IPS-20b (cell line): Measurements from ENCODE around the gene KIAA1614.

ENCODE experiments used
- H3K27ac ChIP-seq: one replicate; pipeline ENCODE4 v1.5.1; 2013; ENCODE audit warnings: low read length
- H3K27me3 ChIP-seq: 2 replicates; pipeline ENCODE4 v1.6.1; 2013; ENCODE audit warnings: mild to moderate bottlenecking, low read length, inconsistent platforms; ENCODE audit not compliant: insufficient read depth
- H3K36me3 ChIP-seq: 2 replicates; pipeline ENCODE4 v1.6.1; 2013; ENCODE audit warnings: low read depth, mild to moderate bottlenecking, inconsistent platforms, low read length, moderate library complexity; ENCODE audit not compliant: insufficient read depth
- H3K4me1 ChIP-seq: 2 replicates; pipeline ENCODE4 v1.6.1; 2013; ENCODE audit warnings: mild to moderate bottlenecking, control low read depth, inconsistent platforms, low read length, moderate library complexity; ENCODE audit not compliant: insufficient read depth
- H3K4me3 ChIP-seq: 2 replicates; pipeline ENCODE4 v1.5.1; 2013; ENCODE audit warnings: mild to moderate bottlenecking, low read length, inconsistent platforms
- H3K9ac ChIP-seq: 2 replicates; pipeline ENCODE4 v1.6.1; 2013; ENCODE audit warnings: low read depth, mild to moderate bottlenecking, inconsistent platforms, low read length, moderate library complexity
- H3K9me3 ChIP-seq: 2 replicates; pipeline ENCODE4 v1.6.1; 2013; ENCODE audit warnings: mild to moderate bottlenecking, low read depth, low read length, inconsistent platforms; ENCODE audit not compliant: insufficient read depth

Gene KIAA1614

DNA sequence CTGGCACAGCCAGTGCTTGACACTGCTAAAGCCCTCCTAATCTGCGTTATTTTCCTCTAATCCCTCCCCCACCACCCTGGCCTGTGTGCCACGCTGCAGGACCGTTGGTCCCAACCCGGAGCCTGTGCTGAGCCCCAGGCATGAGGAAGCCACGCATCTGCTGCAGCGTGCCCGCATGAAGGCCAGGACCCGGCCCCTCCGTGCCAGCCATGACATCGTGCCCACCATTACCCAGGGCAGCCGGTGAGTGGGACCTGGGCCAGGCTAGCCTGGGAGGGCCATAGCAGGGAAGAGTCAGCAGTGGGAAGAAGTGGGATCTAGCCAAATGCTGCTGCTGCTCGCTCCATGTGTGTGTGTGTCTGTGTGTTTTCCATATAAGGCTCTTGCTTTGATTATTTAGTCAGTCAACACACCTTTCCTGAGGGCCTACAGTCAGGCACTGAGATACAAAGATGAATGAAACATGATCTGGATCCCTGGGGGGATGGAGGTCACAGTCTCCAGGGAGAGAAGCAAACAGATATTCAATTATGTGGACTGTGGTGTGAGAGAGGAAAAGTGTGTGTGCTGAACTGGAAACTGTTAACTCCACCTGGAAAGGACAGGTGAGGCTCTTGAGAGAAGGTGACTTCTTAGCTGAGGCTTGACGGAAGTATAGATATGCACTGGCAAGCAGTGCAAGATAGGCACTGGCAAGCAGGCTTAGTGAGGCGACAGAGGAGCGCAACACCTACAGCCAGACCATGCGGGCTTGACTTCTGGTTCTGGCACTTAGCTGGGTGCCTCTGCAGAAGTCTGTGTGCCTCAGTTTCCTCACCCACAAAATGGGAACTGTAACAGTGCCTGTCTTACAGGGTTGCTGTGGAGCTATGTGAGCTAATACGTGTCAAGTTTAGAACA, 15.9 kb downstream of the KIAA1614 start:
- peaks cover 20% of the 10 kb centered on the region for H3K4me1 ChIP-seq
- no peaks in the 10 kb centered on the region for H3K9me3 ChIP-seq
- no peak overlapping the region for H3K4me3 ChIP-seq
- H3K27me3 ChIP-seq = no peaks in the 10 kb centered on the region
- no peaks in the 10 kb centered on the region for H3K36me3 ChIP-seq
- no peak overlapping the region for H3K9ac ChIP-seq
- no peak overlapping the region for H3K27ac ChIP-seq

DNA sequence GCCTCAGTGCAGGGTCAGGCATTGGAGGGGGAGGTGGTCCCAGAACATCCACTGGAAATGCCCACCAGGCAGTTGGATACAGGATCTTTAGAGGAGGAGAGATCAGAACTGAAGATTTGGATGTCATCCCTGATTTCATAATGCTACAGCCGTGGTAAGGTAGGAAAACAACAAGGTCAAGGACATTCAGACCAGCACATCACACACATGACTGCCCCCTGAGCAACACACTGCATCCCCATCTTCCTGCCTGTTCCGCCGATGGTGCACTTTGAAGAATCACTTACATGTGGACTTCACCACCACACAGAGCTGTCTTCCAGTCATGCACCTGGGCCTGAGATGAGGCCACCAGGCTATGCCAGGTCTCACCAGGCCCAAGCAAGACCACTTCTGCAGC, 16.7 kb downstream of the KIAA1614 start:
- Histone ChIP-seq H3K9me3 (no peaks in the 10 kb centered on the region), H3K27ac (no peak overlapping the region), H3K27me3 (no peaks in the 10 kb centered on the region), H3K4me1 (peaks cover 12% of the 10 kb centered on the region; the same call in 1 of the 2 replicates), H3K9ac (no peak overlapping the region), H3K4me3 (no peak overlapping the region), H3K36me3 (no peaks in the 10 kb centered on the region)

DNA sequence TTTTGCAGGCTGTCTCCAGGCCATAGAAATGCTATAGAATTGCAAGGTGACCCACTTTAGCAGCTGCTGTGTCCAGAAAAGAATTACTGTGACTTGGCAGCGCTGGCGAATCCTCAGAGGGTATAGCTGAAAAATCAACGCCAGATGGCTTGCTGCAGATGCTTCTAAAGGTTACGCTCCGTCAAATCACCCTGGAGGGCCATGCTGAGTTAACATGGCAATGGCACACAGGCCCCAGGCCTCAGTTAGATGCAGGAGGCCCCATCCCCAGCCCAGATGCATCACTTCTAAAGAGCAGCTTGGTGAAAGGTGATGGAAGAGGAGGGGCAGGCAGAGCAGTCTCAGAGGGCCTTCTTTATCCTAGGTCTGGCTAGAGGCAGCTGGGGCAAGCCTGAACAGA, 18.0 kb downstream of the KIAA1614 start:
- no peak overlapping the region for H3K9ac ChIP-seq
- H3K36me3 ChIP-seq = no peaks in the 10 kb centered on the region
- no peaks in the 10 kb centered on the region for H3K27me3 ChIP-seq
- H3K4me1 ChIP-seq = peaks cover 10% of the 10 kb centered on the region; the same call in 1 of the 2 replicates
- H3K4me3 ChIP-seq = no peak overlapping the region
- H3K9me3 ChIP-seq = no peaks in the 10 kb centered on the region
- no peak overlapping the region for H3K27ac ChIP-seq

DNA sequence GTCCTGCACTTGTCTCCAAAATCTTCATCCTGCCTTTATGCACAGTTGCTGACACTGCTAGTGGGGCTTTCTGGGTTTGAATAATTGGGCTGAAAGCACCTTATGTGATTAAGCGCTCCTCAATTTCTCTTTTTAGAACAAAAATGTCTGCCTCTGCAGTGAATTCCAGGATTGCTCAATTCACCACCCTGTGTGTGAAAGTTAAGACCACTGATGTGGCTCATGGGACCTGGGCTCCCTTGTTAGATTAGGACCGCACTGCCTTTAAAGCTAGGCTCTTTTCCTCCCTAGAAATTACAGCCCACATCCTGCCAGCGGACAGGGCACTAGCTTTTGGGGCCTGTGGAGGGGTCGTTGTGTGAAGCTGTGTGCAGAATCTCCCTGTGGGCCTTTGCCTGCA, 18.8 kb downstream of the KIAA1614 start:
- Histone ChIP-seq H3K27me3 (no peaks in the 10 kb centered on the region), H3K9me3 (no peaks in the 10 kb centered on the region), H3K4me1 (peaks cover 3% of the 10 kb centered on the region; the same call in 1 of the 2 replicates), H3K4me3 (no peak overlapping the region), H3K27ac (no peak overlapping the region), H3K9ac (no peak overlapping the region), H3K36me3 (no peaks in the 10 kb centered on the region)

DNA sequence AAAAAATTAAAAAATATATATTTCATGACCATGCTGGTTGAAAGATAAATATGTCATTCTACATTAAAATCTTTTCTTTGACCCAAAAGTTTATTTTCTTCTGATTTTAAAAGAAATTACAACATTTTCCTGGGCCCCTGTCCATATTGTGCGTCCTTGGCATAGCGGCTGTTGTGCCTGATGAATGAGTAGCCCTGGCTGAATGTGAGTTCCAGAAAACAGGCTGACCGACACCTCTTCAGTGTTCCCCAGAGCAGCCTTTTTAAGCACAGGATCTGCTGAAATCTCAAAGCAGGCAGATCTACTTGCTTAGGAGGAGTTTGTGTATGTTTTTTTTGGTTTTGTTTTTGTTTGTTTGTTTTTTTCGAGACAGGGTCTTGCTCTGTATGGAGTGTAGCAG, 19.7 kb downstream of the KIAA1614 start:
- H3K36me3 ChIP-seq = no peaks in the 10 kb centered on the region
- no peak overlapping the region for H3K27ac ChIP-seq
- no peaks in the 10 kb centered on the region for H3K9me3 ChIP-seq
- no peaks in the 10 kb centered on the region; the same call in 1 of the 2 replicates for H3K4me1 ChIP-seq
- H3K27me3 ChIP-seq = no peaks in the 10 kb centered on the region
- H3K4me3 ChIP-seq = no peak overlapping the region
- H3K9ac ChIP-seq = no peak overlapping the region

DNA sequence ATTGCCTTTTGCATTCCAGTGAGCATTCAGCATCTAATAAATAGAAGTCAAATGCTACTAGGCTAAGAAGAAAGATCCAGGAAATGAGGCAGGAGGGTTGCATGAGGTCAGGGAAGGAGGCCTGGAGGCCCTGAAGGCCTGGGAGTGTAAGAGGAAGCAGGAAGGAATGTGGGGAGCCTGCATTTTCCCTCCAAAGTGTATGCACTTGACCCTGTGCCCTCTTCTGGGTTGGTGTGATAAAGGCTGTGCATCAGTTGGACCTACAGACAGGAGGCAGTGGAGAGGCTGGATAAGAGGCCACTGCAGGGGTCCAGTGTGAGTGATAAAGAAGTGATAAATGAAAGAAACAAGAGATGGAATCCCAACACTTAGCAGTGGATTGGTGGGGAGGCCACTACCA, 20.4 kb downstream of the KIAA1614 start:
- no peak overlapping the region for H3K9ac ChIP-seq

DNA sequence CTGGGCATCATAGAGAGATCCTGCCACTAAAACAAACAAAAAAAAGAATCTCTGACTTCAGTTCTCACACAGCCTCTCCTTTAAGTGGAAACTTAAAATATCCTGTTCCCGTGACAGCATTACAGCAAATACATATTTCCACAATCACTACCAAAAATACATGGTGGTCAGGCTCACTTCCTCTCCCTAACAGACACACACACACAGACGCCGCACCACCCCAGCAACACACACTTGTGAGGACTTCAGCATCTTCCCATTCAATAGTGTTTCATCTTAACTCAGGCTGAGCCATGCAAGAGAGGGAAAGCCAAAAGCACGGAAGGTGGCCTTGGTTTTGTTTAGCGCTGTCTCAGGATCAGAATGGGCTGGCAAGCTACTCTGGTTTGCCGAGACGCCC, 21.9 kb downstream of the KIAA1614 start:
- no peaks in the 10 kb centered on the region for H3K36me3 ChIP-seq
- H3K4me3 ChIP-seq = no peak overlapping the region
- no peaks in the 10 kb centered on the region for H3K4me1 ChIP-seq
- no peaks in the 10 kb centered on the region for H3K27me3 ChIP-seq
- no peak overlapping the region for H3K27ac ChIP-seq
- no peak overlapping the region for H3K9ac ChIP-seq
- H3K9me3 ChIP-seq = no peaks in the 10 kb centered on the region

More for the DNA sequence above, 20.4 kb downstream of the KIAA1614 start:
- H3K4me1 ChIP-seq = no peaks in the 10 kb centered on the region
- no peaks in the 10 kb centered on the region for H3K27me3 ChIP-seq
- H3K9me3 ChIP-seq = no peaks in the 10 kb centered on the region
- no peaks in the 10 kb centered on the region for H3K36me3 ChIP-seq
- H3K4me3 ChIP-seq = no peak overlapping the region
- no peak overlapping the region for H3K27ac ChIP-seq

DNA sequence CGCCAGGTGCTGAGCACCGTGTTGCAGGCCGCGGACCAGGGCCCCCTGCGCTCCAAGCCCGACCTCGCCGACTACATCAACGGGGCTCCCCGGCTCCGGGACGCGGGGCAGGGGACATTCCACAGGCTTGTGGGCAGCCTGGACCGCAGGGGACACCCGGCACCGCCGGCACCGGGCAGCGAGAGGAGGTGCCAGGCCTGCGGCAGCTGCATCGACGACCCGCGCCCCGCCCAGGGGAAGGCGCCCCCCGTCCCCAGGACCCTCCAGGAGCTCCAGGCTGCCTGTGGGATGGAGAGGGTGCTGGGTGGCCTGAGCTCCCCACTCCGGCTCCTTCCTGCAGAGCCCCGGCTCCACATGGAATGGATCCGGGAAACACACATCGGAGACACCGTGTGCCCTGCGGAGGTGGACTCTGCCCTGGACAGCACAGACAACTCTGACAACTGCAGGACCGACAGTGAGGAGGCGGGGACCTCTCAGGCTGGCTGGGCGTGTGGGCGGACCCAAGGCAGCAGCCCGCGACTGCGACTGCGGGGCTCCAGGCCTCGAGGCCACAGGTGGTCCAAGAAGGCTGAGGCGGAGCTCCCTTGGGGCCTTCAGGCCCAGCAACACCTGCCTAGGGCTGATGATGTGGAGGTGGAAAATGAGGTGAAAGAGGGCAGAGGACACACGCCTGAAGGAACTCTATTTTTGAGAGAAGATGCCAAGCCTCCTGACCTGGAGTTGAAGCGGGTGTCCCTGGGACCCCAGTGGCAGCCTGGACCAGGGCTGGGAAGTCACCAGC, 22.8 kb downstream of the KIAA1614 start:
- H3K4me1 ChIP-seq = no peaks in the 10 kb centered on the region
- H3K36me3 ChIP-seq = no peaks in the 10 kb centered on the region
- H3K4me3 ChIP-seq = no peak overlapping the region
- no peak overlapping the region for H3K27ac ChIP-seq
- H3K9me3 ChIP-seq = no peaks in the 10 kb centered on the region
- H3K27me3 ChIP-seq = no peaks in the 10 kb centered on the region; the same call in 1 of the 2 replicates
- no peak overlapping the region for H3K9ac ChIP-seq

DNA sequence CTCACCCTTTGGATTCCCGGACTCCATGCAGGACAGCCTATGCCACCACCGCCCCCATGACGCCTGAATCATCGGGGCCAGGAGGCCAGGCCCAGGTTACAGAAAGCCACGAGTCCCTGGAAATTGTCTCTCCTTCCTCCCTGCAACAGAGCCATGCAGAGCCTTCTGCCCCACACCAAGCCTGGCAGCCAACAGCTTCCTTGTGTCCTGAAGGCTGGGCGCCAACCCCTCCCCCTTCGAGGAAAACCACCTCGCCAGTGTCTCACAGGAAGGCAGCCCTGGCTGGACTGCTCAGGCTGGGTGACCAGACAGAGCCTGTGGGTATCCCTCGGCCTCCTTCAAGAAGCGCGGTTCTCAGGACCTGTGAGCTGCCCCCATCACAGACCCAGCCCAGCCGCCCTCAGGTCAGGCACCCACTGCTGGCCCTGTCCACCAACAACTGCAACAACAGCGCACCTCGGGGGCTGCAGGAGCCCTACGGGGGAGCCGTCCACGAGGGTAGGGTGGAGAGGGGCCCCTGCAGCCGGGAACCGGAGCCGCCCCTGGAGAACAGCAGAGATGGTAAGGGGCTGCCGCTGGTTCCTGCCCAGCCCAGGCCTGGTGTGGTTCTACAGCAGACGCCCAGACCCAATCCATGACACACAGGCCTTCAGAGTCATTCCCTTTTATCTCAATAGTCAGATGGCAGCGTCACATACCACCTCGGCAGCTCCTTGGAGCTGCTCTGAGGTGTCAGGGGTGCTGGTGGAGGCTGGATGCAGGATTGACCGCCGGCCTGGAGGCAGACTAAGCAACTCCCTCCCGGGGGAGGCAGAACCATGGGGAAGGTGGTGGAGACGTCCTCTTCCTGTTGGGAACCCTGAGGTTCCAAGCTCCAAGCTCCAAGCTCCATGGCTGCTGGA, 23.7 kb downstream of the KIAA1614 start:
- Histone ChIP-seq H3K36me3 (no peaks in the 10 kb centered on the region), H3K27me3 (no peaks in the 10 kb centered on the region; the same call in 1 of the 2 replicates), H3K4me1 (no peaks in the 10 kb centered on the region), H3K9me3 (no peaks in the 10 kb centered on the region), H3K9ac (no peak overlapping the region), H3K27ac (no peak overlapping the region), H3K4me3 (no peak overlapping the region)

DNA sequence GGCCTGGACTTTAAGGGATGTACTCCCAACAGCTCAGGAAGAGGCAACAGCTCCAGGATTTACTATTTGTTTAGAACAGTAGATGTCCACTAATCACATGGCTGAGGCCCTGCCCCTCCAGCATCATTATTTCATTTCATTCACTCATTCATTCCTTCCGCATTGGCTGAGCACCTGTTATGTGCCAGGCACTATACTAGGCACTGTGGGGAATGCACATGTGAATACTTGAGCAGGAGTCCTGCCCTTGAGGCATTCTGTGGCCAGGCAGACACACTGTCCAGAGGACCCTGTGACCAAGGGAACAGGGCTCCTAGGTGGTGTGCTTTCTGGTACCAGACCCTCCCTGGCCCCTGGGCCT, 24.3 kb downstream of the KIAA1614 start:
- H3K27ac ChIP-seq = no peak overlapping the region
- H3K9me3 ChIP-seq = no peaks in the 10 kb centered on the region
- H3K4me1 ChIP-seq = no peaks in the 10 kb centered on the region
- H3K4me3 ChIP-seq = no peak overlapping the region
- H3K36me3 ChIP-seq = no peaks in the 10 kb centered on the region
- no peaks in the 10 kb centered on the region; the same call in 1 of the 2 replicates for H3K27me3 ChIP-seq
- no peak overlapping the region for H3K9ac ChIP-seq

DNA sequence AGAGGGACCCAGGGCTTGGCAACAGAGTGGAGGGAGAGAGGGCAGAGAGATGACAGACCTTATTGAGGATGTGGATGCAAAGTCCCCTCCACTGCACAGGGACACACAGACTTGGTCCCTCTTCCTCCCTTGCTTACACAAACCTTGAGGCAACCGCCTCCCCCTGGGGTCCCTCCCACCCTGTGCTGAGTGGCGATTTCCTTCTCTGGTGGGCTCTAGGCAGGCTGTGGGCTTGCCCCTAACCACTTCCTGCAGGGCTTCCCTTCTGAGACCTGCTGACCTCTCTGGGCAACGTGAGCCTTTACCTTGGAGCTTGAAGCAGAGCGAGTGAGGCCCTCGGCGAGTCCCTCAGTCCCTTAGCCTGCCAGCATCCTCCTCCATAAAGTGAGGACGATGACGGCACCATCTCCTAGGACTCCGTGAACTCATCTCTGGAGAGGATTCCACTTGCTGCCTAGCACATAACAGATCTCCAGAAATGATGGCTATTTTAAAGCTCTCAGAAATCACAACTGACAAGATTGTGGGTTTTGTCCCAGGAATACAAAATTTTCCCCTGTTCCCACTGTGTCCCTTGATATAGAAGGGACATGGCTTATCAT, 25.0 kb downstream of the KIAA1614 start:
- no peak overlapping the region for H3K4me3 ChIP-seq
- no peak overlapping the region for H3K9ac ChIP-seq

More for the DNA sequence above, 25.0 kb downstream of the KIAA1614 start:
- H3K9me3 ChIP-seq = no peaks in the 10 kb centered on the region
- H3K27ac ChIP-seq = no peak overlapping the region
- no peaks in the 10 kb centered on the region; the same call in 1 of the 2 replicates for H3K27me3 ChIP-seq
- no peaks in the 10 kb centered on the region for H3K4me1 ChIP-seq
- no peaks in the 10 kb centered on the region for H3K36me3 ChIP-seq
